COR-L47 (cell line): ENCODE data around the gene ANK2.

Experiments
- DNase-seq: peaks from one replicate; lab custom pipeline; 2025; lab: John Stamatoyannopoulos, UW

Gene ANK2

DNA sequence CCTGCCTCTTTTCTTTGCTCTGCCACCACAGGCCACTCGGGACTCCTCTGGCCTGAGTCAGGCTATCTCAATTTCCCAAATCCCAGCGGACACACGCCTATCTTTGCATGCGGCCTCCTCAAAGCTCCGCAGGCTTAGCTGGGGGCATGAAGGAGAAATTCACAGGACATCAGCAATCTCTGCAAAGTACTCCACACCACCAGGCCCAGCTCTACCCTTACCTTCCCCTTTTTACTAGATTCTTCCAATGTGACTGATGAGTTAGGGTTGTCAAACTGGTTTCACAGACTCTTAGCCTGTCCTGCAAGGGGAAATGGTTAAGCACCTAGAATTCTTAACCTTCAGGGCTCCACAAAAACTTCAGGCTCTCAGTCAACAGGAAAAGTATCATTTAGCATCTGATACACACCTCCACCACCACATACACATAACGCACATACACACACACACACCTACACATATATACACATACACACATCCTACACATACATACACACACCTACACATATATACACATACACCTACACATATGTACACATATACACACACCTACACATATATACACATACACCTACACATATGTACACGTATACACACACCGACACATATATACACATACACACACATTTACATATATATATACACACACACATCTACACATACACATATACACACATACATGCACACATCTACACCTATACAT is 349.1 kb downstream of the ANK2 start:
- DNase-seq: no peak

DNA sequence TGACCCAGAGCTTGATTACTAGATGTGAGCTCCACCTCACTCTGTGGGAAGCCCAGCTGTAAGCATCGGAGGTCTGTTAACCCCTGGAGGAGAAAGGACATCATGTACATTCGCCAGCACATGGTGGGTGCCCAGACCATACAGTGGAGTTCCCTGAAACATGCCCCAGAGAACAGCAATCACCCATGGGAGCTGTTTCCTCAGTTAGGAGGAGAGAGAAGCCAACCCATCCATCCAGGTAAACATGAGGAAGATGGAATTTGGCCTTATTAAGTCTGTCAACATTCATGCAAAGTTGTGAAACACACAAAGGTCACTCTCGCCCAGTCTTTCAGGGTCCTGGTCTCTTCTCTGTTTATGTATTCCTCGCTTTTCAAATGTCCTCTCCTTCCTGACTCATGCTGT is 354.7 kb downstream of the ANK2 start:
- no peak for DNase-seq

DNA sequence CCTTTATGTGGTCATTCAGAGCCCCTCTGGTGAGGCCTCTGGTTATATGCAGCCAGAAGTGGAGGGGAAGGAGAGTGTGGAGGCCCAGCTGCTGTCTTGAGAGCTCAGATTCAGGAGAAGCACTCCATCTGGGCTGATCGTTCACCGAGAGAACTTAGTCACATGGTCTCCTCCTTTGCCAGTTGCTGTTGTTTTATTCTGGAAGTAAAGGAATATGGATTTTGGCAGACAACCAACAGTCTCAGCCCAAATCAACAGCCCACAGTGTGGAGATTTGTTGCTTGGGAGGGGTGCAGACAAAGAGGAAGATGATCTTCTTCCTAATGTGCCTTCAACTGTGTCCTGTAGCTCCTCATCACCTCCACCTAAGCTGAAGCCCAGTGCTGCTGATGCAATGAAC is 355.4 kb downstream of the ANK2 start:
- no peak for DNase-seq

DNA sequence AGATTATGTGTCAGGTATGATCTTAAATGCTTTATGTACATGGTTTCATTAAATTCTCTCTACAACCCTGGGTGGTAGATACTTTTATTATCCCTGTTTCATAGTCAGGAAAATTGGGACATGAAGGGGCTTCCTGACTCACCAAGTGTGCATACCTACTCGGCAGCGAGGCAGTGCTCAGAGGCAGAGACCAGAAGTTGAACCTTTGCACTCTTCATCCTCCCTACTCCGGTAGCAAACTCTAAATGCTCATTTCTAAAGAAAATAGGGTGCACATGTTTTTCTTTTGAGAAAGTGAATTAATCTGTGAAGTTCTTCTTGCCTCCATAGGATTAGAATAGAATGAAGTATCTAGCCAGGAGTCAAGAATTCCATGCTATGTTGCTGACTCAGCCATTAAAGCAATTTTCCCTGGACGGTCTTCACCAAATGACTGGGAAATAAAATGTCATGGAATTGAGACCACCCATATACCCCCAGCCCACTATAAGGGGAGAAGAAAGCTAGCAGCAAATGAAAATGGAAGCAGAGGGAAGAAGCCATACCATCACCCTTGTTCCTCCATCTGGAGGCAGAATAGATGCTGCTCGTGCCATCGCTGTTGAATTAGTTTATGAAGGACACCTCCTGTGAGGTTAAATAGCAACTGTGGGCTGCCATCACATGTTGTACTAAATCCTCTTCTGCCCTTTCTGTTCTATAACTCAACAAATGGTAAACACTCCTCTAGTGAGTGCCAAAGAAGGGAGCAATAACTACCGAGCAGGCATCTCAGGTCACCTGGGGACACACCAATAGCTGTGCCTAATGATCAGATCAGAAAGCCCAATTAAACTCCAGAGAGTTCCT is 356.6 kb downstream of the ANK2 start:
- no peak for DNase-seq

DNA sequence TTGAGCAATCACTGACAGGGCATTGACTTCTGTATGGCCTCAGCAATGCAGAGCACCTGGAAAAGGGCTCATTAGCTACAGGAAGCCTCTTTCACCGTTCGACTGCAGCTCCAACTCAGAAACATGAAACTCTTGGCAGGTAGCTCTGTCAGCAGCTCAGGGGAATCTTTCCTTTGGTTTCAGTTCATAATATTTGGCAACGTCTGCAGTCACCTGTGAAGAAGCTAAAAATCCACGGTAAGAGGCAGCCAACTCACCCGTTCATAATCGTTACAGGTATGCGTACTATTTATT is 357.2 kb downstream of the ANK2 start:
- DNase-seq: peak; percentile 49

DNA sequence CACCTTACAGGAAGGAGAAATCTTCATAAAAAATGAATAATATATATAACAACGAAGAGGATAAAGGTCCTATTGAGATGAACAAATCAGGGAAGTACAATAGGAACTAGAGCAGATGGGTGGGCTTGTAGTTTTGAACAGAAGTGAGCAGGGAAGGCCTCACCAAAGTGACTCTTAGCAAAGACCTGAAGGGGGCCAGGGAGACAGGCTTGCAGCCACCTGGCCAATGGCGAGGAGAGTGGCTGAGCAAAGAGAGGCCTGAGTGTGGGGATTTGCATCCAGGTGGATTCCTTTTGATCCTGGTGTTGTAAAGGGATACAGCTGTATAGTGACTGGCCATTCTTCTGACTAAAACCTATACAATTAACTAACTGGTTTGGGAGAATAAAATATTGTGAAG is 358.0 kb downstream of the ANK2 start:
- DNase-seq: peak; percentile 10

DNA sequence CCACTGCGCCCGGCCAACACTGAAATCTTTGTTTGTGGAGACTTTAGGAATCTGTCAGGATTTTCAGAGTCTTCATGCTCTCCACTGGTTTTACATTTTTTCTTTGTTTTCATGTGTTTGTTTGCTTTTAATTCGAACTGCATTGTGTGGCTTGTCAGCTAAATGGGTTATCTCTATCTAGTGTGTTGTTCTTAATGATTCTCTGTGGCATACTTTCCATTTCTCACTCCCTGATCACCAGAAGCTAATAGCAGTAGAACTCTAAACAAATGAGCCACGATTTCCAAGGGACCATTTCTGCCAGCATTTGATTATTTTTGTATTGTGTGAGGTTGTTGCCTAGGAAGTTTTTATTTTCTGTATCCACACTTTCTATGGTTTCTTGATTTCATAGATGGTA is 359.7 kb downstream of the ANK2 start:
- no peak for DNase-seq

DNA sequence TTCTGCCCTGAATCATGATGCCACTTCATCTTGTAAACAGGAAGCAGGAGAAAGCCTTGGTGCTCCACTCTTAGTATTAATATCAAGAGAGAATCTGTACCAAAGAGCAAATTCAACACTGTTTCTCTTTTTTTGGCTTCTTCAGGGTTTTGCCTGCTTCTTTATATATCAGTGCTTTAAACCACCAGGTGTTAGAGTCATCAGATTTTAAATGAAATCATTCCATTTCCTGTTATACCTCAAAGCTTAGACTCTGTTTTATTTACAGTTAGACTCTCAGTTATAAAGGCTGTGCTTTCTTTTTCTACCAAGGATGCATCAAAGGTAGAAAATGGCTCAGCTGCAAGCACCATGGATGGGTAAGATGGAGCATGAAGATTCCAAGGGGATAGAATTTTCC is 361.2 kb downstream of the ANK2 start:
- DNase-seq: no peak

DNA sequence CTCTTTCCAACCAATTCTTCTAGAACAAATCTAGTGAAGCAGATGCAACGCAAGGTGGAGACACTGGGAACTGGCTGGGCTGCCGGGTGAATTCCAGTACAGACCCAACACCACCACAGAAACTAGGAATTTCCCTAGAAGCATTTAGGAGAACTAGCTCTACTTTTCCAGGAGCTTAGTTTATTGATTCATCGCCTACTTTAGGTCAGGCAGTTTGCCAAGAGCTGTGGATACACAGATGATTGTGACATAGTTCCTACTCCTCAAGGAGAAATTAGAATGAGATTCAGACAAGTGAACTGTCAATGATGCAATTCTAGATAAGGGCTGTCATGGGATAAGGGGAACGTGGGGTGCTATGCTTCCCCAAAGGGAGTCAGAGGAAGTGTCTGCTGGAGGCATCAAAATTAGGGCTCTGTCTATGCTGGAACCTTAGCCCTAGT is 362.1 kb downstream of the ANK2 start:
- DNase-seq: no peak

DNA sequence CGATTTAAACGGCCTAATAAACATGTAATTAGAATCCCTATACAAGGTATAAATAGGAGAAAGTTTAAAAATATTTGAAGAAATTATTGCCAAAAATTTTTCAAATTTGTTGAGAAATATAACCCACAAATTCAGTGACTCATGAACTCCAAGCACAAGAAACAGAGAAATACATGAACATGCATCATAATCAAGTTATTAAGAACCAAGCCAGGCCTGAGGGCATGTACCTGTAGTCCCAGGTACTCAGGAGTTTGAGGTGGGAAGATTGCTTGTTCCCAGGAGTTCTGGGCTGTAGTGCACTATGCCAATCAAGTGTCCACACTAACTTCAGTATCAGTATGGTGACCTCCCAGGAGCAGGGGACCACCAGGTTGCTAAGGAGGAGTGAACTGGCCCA is 370.2 kb downstream of the ANK2 start:
- no peak for DNase-seq

DNA sequence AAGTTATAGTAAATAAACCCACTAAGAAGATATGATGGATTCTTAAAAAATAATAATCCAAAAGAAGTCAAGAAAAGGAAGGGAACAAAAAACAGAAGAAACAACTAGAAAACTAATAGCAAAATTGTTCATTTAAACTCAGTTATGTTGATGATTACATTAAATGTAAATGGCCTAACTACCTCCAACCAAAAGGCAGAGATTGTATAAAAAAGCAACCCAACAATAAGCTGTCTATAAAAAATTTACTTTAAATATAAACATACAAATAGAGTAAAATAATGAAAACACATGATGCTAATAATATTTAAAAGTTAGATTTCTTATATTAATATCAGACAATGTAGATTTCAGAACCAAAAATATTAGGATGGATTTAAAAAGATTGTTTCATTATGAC is 371.5 kb downstream of the ANK2 start:
- no peak for DNase-seq

DNA sequence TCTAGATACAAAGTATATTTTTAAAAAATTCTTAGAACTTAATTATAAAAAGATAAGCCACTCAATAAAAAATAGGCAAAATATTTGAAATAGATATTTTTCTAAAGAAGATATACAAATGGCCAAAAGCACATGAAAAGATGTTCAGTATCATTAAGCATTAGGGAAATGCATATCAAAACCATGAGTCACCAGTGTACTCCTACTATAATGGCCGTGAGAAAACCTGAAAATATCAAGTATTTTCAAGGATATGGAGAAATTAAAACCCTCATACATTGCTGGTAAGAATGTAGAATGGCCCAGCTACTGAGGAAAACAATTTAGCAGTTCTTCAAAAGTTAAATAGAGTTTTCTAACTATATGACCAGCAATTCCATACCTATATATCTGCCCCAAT is 374.2 kb downstream of the ANK2 start:
- no peak for DNase-seq

DNA sequence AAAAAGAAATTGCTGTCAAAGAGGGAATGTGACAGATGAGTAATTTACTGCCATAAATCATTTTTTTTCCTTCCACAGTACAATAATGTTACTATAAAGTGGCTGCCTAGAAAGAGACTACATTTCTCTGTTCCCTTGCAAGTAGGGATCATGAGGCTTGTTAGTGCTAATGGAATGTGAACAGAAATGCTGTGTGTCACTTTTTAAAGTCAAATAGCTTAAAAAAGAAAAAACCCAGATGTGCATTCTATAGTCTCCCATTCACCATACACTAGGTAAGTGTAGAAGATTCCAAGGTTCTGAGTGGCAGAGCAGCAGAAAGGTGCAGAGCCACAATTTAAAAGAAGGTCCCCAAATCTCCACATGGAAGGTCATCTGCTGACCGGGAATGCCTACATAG is 383.7 kb downstream of the ANK2 start:
- DNase-seq: no peak
